HG03378 (cell line): Measurements from ENCODE around the gene IL5.
"Not testable (repeated sequence)": the region's sequence is repeated elsewhere in the genome, so short reads cannot be mapped to it uniquely, and the experiment has no call there.

Experiments used
- ATAC-seq: cut with Tn5 transposase; IDR thresholded peaks from one replicate; pipeline ENCODE4 v1.9.1; 2021; ENCODE audit warnings: mild to moderate bottlenecking, moderate library complexity; ENCODE audit not compliant: unreplicated experiment

The IL5 gene

DNA sequence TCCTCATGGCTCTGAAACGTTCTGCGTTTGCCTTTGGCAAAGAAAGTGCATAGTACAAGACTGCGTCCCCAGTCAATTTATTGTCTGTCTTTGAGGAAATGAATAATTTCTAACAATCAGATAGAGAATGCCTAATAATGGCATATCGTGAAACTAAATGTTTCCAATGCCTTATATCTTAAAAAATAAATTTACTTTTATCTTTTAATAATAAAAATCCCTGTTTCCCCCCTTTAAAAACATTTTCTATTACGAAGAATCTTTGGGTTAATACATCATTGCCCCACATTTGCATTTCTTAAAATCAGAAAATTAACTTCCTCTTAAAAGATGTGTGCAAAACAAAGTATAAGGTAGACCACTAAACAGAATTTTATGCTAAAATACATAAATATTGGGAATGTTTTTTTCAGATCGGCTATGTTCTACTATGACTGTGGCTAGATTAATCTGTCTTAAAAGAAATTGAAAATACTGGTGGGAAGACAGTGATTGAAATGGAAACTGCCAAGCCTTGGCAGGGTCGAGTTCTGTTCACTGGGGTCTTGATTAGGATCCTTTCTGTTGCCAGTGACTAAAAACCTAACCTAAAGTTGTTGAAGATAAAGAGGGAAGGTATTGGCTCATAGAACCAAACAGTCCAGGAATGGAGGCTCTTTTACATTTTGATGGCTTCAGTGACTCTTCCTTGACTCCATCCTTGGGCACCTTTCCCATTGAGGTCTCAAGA, at the start of gene IL5:
IL5 (minus strand) TSS at position 51 of the 730 bp plus-strand sequence; CDS start at position 7, 44 bp downstream.
- ATAC-seq: no peak

GRCh38 chr5:132592521-132592920, 49.2 kb upstream of the IL5 start:
- ATAC-seq: no peak

- ATAC-seq: no peak
These were observed 47.8 kb upstream of the IL5 start for GRCh38 chr5:132591145-132591544.

DNA sequence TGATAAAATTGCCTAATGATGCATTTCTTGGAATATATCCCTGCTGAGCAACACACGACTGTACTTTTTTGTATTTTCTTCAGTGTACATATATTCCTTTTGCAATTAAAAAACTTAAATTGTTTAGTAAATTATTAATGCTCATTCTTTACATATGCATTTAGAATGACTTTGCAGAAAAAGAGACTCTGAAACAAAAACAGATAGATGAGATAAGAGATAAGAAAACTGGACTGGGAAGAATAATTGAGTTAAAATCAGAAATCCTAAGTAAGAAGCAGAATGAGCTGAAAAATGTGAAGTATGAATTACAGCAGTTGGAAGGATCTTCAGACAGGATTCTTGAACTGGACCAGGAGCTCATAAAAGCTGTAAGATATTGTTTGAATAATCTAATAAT, 46.1 kb upstream of the IL5 start:
- no peak for ATAC-seq

- no peak for ATAC-seq
These were observed 42.7 kb upstream of the IL5 start for GRCh38 chr5:132586063-132586462.

DNA sequence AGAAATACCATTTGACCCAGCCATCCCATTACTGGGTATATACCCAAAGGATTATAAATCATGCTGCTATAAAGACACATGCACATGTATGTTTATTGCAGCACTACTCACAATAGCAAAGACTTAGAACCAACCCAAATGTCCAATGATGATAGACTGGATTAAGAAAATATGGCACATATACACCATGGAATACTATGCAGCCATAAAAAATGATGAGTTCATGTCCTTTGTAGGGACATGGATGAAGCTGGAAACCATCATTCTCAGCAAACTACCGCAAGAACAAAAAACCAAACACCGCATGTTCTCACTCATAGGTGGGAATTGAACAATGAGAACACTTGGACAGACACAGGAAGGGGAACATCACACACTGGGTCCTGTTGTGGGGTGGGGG, 41.2 kb upstream of the IL5 start:
- not testable (repeated sequence) for ATAC-seq

DNA sequence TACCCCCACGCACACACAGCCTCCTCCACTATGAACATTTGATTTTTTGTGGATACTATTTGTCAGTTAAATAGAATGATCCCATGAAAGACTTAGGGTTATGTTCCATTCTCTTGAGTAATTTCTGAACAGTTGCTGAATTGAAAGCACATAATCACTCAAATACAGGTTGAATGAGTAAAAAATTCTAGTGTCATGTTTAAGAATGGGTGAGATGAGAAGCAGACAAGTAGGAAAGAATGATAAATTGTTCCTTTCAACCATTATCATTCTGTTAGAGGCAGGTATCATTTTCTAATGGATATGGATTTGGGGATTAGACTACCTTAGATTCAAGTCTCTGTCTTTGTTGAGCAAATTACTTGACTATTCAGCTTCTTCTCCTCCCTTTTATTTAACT, 32.8 kb upstream of the IL5 start:
- no peak for ATAC-seq

DNA sequence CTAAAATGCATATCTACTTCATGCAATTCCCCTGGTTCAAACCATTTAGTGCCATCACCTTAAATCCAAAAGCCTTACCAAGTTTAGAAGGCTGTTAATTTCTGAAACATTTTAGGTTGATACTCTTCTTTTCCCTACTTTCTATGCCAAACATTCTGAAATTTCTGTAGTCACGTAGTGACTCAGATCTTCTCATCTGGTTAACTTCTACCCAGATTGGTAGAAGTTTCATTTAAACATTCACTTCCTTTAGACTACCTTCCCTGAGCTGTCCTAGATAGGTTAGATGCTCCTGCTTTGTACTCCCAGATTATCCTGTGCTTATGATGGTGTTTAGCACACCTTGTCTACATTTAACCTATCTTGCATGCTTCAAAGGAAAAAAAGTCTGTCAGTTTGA, 23.3 kb upstream of the IL5 start:
- ATAC-seq: no peak

DNA sequence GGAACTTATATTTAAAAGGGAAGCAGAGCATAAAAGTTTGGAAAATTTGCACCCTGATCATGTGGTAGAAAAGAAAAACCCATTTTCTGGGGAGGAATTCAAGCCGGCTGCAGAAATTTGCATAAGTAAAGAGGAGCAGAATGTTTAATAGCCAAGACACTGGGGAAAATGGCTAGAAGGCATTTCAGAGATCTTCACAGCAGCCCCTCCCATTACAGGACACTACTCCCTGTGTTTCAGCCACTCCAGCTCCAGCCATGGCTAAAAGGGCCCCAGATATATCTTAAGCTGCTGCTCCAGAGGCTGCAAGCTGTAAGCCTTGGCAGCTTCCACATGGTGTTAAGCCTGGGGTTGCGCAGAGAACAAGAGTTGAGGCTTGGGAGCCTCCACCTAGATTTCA, 21.2 kb upstream of the IL5 start:
- ATAC-seq: not testable (repeated sequence)

DNA sequence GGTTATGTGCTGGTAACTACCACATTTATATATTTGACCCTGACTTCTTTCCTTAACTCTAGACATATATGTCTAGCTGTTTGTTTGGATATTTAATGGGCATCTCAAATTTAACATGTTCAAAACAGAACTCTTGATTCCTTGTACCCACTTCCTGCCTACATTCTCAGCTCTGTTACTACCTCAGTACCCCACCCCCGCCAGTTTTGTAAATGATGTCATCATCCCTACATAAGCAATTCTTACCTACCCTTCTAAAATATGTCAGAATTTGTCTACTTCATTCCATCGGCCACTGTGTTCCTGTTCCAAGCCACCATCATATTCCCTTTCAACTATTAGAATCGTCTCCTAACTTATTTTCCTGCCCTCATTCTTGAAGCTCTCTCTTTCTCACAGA, 18.3 kb upstream of the IL5 start:
- no peak for ATAC-seq

DNA sequence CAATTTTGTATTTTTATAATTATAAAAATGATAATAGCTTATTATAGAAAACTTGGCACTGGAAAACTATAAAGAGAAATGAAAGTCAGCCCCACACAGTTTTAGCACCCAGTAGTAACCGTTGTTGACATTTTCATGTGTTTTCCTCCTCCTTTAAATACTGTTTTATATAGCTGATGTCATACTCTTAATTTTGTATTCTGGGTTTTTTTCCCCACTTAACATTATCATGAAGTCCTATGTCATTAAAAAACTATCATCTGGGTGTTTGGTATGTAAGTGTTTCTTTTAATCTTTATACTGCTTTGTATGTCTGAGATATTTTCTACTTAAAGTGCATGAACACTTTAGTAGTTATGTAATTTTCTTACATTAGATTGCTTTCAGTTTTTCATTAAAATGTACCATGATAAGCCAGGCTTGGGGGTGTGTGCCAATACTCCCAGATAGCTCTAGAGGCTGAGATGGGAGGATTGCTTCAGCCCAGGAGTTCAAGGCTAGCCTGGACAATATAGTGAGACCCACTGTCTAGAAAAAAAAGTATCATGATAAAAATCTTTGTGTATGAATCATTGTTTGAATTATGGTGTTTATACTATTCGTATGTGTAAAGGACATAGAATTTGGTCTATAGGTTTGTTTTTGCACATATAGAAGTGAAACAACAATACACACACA, 16.2 kb upstream of the IL5 start:
- ATAC-seq: no peak

- ATAC-seq: no peak
These were observed 14.3 kb upstream of the IL5 start for GRCh38 chr5:132557478-132558172.

DNA sequence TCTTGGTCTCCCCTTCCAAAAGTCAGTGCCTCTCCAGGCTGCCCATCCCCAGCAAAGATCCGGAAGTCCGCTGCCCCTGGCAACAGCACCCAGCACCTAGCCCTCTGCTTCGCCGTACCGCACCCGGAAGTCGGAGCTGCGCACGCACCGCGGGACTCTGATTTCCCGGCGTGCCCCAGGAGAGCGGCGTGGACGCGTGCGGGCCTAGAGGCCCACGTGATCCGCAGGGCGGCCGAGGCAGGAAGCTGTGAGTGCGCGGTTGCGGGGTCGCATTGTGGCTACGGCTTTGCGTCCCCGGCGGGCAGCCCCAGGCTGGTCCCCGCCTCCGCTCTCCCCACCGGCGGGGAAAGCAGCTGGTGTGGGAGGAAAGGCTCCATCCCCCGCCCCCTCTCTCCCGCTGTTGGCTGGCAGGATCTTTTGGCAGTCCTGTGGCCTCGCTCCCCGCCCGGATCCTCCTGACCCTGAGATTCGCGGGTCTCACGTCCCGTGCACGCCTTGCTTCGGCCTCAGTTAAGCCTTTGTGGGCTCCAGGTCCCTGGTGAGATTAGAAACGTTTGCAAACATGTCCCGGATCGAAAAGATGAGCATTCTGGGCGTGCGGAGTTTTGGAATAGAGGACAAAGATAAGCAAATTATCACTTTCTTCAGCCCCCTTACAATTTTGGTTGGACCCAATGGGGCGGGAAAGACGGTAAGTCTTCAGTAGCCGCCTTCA, 13.6 kb upstream of the IL5 start, which contains the start of gene RAD50:
RAD50 (plus strand) TSS at position 215 of the 715 bp plus-strand sequence; CDS start at position 563, 348 bp downstream.
- peak; percentile 89 for ATAC-seq

DNA sequence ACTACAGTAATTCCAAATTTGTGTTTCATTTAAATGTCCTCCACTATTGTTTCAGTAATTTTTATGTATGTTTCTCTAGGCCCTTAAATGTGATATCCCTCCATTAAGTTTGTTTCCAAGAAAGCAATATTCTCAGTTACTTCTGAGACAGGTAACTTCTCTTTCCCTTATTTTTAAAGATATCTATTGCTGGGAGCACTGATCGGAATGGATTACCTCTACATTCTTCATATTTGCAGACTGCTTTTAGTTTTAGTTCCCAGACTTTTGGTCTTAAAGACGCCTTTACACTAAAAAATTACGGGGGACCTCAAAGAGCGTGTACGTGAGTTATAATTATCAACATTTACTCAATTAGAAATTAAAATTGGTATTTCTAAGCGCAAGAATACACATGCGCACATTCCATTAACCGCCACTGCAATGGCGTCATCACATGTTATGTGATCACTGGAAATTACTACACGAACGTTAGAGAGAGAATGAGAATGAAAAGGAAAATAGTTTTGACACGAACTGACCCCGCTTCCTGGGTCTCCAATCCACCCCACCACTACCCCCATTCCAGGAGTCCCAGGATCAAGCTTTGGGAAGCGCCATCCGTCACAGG, 12.9 kb upstream of the IL5 start:
- no peak for ATAC-seq

- ATAC-seq: no peak
These were observed 6.3 kb upstream of the IL5 start for GRCh38 chr5:132549576-132549975.

- not testable (repeated sequence) for ATAC-seq
These were observed 5.5 kb upstream of the IL5 start for GRCh38 chr5:132548834-132549233.

GRCh38 chr5:132547269-132547668, 3.9 kb upstream of the IL5 start:
- no peak for ATAC-seq

DNA sequence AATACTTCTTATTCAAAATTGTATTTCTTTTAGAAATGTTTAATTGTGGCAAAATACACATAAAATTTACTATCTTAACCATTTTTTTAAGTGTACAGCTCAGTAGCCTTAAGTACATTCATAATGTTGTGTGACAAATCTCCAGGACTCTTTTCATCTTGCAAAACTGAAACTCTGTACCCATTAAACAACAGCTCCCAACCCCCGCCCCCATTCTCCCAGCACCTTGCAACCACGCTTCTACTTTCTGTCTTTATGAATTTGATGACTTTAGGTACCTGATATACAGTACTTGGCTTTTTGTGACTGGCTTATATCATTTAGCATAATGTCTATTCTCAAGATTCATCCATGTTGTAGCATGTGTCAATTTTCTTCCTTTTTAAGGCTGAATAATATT, 2.8 kb upstream of the IL5 start:
- no peak for ATAC-seq

DNA sequence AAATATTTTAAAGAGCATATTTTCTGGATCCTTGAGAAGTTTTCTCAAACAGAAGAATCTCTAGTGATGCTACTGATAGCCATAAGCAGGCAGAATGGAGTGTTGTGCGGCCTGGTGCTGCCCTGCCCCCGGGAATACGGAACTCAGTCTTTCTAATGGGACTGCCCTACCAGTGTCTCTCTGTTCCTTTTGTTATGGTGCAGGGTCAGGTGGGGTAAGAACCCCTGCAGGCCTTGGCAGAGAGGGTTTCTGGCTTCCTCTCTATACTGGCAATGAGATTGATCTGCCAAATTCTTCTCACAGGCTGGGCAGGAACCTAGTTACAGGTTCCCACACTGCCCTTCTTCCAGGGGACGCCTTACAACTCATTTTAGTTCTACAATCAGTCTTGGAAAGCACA, 2.6 kb downstream of the IL5 start:
- no peak for ATAC-seq

GRCh38 chr5:132540149-132540548, 3.2 kb downstream of the IL5 start:
- ATAC-seq: no peak

DNA sequence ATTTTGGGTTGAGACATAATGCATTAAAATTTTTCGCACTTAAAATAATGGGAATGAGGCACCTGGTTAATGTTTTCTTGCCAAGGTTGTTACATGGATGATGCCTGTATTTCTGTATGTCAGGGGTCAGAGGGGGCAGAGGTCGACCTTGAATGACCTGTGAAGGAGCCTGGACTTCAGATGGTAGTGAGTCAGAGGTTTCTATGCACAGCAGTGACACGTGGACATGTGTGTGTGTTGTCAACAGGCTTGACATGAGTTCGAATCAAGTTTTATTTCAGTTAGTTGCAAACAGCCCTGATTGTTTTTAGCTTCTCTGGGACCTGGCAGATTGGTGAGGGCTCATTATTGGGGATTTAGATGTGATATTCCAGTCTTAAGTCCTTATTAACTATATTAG, 3.6 kb downstream of the IL5 start:
- ATAC-seq: no peak
